Measurements from ENCODE around the gene RAB12. TPM values are rescaled to one million over a fixed set of nuclear protein-coding genes. Genes with fewer than 3 reads are reported as not detected.
A peak's percentile ranks its signal among the peaks of the same experiment; 100 is the strongest.

Gene RAB12
- total and polyA plus RNA-seq, 2 experiments from 2014 or later: 9.8 to 83.9 TPM

DNA sequence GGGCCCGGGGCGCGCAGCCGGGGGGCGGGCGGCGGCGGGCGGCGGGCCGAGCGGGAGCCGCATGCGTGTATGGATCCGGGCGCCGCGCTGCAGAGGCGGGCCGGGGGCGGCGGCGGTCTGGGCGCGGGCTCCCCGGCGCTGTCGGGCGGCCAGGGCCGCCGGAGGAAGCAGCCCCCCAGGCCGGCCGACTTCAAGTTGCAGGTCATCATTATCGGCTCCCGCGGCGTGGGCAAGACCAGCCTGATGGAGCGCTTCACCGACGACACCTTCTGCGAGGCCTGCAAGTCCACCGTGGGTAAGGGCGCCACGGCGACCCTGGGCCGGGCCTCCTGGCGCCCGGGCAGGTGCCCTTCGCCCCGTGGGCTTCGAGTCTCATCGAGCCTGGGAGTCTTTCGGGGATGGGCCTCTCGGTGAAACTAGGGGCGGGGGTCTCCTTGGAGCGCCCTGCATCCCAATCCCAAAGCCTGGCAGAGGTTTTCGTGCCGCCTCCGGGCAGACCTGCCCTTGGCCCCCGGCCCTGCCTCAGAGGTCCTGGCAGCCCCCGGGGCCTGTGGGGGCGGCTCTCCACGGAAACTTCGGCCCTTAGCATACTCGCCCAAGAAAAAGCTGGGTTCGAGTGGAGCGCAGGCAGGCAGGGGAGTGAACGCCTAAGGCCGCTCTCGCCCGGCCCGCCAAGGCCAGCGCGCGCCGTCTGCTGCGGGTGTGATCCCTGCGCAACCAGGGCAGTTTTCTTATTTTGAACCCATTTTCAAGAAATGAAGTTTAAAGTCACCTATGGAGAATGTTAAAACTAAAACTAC is 622 bp downstream of the RAB12 start:
- Histone ChIP-seq H3K27me3 (peaks cover 5% of the 10 kb centered on the region), H3K9me3 (ENCODE audit: low read depth) (no peaks in the 10 kb centered on the region), H3K36me3 (no peaks in the 10 kb centered on the region), H3K27ac (peak overlapping the region; percentile 13), H3K4me1 (ENCODE audit: low read depth) (peaks cover 11% of the 10 kb centered on the region), H3K4me3 (peak overlapping the region; percentile 71)
- TF ChIP-seq, protein P1, sequence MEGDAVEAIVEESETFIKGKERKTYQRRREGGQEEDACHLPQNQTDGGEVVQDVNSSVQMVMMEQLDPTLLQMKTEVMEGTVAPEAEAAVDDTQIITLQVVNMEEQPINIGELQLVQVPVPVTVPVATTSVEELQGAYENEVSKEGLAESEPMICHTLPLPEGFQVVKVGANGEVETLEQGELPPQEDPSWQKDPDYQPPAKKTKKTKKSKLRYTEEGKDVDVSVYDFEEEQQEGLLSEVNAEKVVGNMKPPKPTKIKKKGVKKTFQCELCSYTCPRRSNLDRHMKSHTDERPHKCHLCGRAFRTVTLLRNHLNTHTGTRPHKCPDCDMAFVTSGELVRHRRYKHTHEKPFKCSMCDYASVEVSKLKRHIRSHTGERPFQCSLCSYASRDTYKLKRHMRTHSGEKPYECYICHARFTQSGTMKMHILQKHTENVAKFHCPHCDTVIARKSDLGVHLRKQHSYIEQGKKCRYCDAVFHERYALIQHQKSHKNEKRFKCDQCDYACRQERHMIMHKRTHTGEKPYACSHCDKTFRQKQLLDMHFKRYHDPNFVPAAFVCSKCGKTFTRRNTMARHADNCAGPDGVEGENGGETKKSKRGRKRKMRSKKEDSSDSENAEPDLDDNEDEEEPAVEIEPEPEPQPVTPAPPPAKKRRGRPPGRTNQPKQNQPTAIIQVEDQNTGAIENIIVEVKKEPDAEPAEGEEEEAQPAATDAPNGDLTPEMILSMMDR (IDR thresholded peaks at IDR 0.05; ENCODE audit: low read depth, low read length): no peak
- peak; percentile 17 to 30 for DNase-seq (ENCODE audit: low read depth in 1 of 2, low spot score in 1 of 2)

DNA sequence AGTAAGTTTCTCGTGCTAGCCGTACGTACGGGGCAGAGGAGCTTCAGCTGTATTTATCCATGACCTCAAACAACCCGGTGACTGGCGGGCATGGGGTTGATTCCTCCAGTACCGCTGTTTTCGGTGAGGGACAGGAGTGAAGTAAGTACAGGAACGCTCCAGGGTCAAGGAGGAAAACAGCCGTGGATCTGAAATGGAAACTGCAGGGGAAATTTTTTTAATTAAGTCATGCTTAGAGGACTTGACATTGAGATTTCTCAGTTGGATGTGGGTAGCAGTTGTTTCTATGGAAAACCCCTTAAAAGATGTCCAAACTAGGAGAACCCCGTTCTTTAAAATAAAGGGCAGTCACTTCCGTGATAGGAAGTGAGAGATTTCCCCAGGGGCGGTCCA is 1.2 kb downstream of the RAB12 start:
- Histone ChIP-seq H3K9me3 (ENCODE audit: low read depth) (no peaks in the 10 kb centered on the region), H3K27me3 (peaks cover 5% of the 10 kb centered on the region), H3K4me3 (peak overlapping the region; percentile 71), H3K36me3 (no peaks in the 10 kb centered on the region), H3K27ac (no peak overlapping the region), H3K4me1 (ENCODE audit: low read depth) (peaks cover 11% of the 10 kb centered on the region)
- TF ChIP-seq, protein P1 (IDR thresholded peaks at IDR 0.05; ENCODE audit: low read depth, low read length): no peak
- DNase-seq (ENCODE audit: low read depth in 1 of 2, low spot score in 1 of 2): peak in 1 of 2 donors; percentile 35

DNA sequence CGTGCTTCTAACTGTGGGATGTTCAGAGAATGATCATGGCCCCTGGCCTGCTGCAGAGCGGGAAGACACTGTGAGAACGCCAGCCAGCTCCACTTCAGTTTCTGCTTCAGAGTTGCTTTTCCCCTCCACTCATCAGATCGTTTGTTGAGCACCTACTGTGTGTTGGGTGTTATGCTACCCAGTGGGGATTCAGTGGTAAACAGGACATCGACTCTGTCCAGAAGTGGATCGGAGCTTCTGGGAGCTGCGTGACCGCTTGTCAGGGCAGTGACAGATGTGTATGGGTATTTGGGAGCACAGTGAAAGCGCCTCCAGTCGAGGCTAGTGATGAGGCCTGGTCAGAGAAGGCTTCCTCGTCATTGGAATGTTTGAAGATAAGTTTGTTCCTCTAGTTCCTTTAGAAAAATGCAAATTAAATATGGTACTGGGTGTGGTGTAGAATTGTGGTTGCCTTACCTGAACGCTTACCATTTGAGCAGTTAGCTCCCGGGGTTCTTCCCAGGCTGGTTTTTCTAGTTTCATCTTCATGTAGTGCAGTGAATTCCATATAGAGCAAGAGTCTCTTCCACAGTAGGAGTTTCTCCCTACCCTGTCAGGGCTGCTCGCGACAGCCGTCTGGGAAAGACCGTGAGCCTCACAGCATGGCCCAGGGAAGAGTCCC is 2.8 kb downstream of the RAB12 start:
- Histone ChIP-seq H3K9me3 (ENCODE audit: low read depth) (no peaks in the 10 kb centered on the region), H3K27ac (no peak overlapping the region), H3K36me3 (no peaks in the 10 kb centered on the region), H3K27me3 (peaks cover 5% of the 10 kb centered on the region), H3K4me3 (no peak overlapping the region), H3K4me1 (ENCODE audit: low read depth) (peaks cover 11% of the 10 kb centered on the region)
- DNase-seq (ENCODE audit: low read depth in 1 of 2, low spot score in 1 of 2): no peak
- TF ChIP-seq, protein P1 (IDR thresholded peaks at IDR 0.05; ENCODE audit: low read depth, low read length): no peak

DNA sequence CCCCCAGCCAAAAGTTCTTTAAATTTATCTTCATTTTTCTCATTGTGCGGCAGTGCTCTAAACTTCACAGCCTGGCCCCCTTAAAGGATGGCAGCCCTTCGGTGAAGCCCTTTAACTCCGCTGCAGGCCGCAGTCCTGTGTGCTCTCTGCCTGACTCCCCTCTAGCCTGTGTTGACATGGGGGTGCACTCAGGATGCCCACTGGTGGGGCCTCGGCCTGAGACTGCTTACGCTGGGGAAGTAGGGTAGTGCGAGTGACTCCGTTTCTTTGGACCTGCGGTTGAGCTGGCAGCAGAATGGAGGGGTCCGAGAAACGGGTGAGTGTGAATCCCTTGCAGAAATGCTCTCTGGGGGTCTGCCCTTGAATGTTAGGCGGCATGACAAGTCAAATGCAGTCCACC is 5.6 kb downstream of the RAB12 start:
- H3K4me3 ChIP-seq: no peak overlapping the region
- H3K27me3 ChIP-seq: no peaks in the 10 kb centered on the region
- H3K36me3 ChIP-seq: no peaks in the 10 kb centered on the region
- TF ChIP-seq, protein P1 (IDR thresholded peaks at IDR 0.05; ENCODE audit: low read depth, low read length): no peak
- no peaks in the 10 kb centered on the region for H3K9me3 ChIP-seq (ENCODE audit: low read depth)
- no peak overlapping the region for H3K27ac ChIP-seq
- DNase-seq (ENCODE audit: low read depth in 1 of 2, low spot score in 1 of 2): no peak
- peaks cover 11% of the 10 kb centered on the region for H3K4me1 ChIP-seq (ENCODE audit: low read depth)

DNA sequence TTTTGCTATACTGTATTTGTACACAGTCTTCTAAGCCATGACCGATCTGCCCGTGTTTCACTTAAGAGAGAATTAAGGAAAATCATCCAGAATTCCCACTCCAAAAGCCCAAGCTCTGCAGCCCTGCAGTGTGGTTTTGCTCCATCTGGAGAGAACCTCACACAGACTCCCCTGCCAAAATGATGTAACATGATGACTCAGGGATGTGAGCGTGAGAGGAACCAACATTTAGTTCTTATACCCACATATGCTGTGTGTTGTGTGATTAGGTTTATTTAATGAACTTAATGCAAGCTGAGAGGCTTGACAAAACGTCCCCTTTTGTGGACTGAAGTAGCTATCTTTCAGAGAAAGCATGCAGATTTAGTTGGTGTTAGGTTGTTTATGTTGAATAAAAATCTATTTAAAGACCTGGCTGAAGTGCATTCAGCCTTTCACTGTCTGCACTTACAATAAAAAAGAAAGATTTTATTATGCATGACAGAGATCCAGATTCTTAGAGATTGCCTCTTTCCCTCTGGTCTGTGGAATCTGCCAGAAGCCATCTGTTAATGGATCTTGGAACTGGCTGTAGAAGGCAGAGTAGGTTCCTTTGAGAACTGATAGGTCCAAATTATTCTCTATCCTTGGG is 6.3 kb downstream of the RAB12 start:
- Histone ChIP-seq H3K36me3 (no peaks in the 10 kb centered on the region), H3K4me3 (no peak overlapping the region), H3K27me3 (no peaks in the 10 kb centered on the region), H3K4me1 (ENCODE audit: low read depth) (peaks cover 11% of the 10 kb centered on the region), H3K27ac (no peak overlapping the region), H3K9me3 (ENCODE audit: low read depth) (no peaks in the 10 kb centered on the region)
- peak in 1 of 2 donors; percentile 92 for DNase-seq (ENCODE audit: low read depth in 1 of 2, low spot score in 1 of 2)
- TF ChIP-seq, protein P1 (IDR thresholded peaks at IDR 0.05; ENCODE audit: low read depth, low read length): no peak
